Progenitor cell of endocrine pancreas (in vitro differentiated cells): Measurements from ENCODE around the gene ZGPAT. TPM values are rescaled to one million over a fixed set of nuclear protein-coding genes. Genes with fewer than 3 reads are reported as not detected.

Experiments
- DNase-seq: peaks from one replicate; pipeline ENCODE4 v3.0.0; 2021; ENCODE audit warnings: low spot score; ENCODE audit not compliant: unreplicated experiment
- H3K27ac Mint-ChIP-seq: 2 replicates; pipeline ENCODE4 v1.8.0; 2021; ENCODE audit warnings: mild to moderate bottlenecking, moderate library complexity, mixed read lengths
- H3K27me3 Mint-ChIP-seq: 2 replicates; pipeline ENCODE4 v1.8.0; 2021; ENCODE audit warnings: mixed read lengths
- H3K36me3 Mint-ChIP-seq: 2 replicates; pipeline ENCODE4 v1.8.0; 2022; ENCODE audit warnings: mixed read lengths; ENCODE audit not compliant: insufficient read depth
- H3K4me1 Mint-ChIP-seq: 2 replicates; pipeline ENCODE4 v1.8.0; 2021; ENCODE audit warnings: low read depth, mixed read lengths
- H3K4me3 Mint-ChIP-seq: 2 replicates; pipeline ENCODE4 v1.8.0; 2021; ENCODE audit warnings: low read depth, mild to moderate bottlenecking, moderate library complexity, mixed read lengths
- H3K9me3 Mint-ChIP-seq: 2 replicates; pipeline ENCODE4 v1.8.0; 2021; ENCODE audit warnings: low read depth, mixed read lengths
- CTCF ChIP-seq: fragments of 200-600 bp; sonication (generic); IDR thresholded peaks from one replicate; pipeline ENCODE4 v1.5.0; 2021; ENCODE audit warnings: antibody characterized with exemption, mild to moderate bottlenecking; ENCODE audit not compliant: unreplicated experiment
- total RNA-seq: library from RNA; stranded (reverse); gene quantifications from 2 replicates; pipeline ENCODE4 v1.2.1, GENCODE V29; 2021

The ZGPAT gene
- total RNA-seq, 1 donor from 2014 or later: 38.5 TPM

- Mint-ChIP-seq H3K9me3 (no peaks in the 10 kb centered on the region), H3K36me3 (peaks cover 8% of the 10 kb centered on the region), H3K27me3 (no peaks in the 10 kb centered on the region), H3K27ac (peak overlapping the region; percentile 82), H3K4me3 (no peak overlapping the region), H3K4me1 (no peaks in the 10 kb centered on the region)
- TF ChIP-seq CTCF: no peak
- no peak for DNase-seq
Measured at GRCh38 chr20:63756648-63756991, 48.8 kb downstream of the ZGPAT start.

- peaks cover 7% of the 10 kb centered on the region for H3K36me3 Mint-ChIP-seq
- no peak overlapping the region for H3K4me3 Mint-ChIP-seq
- peaks cover 1% of the 10 kb centered on the region for H3K4me1 Mint-ChIP-seq
- no peak for DNase-seq
- no peaks in the 10 kb centered on the region for H3K27me3 Mint-ChIP-seq
- H3K9me3 Mint-ChIP-seq: no peaks in the 10 kb centered on the region
- TF ChIP-seq CTCF: no peak
- no peak overlapping the region for H3K27ac Mint-ChIP-seq
Measured at GRCh38 chr20:63758152-63758551, 50.3 kb downstream of the ZGPAT start.

- H3K36me3 Mint-ChIP-seq: peaks cover 7% of the 10 kb centered on the region
- no peaks in the 10 kb centered on the region for H3K9me3 Mint-ChIP-seq
- no peak overlapping the region for H3K4me3 Mint-ChIP-seq
- no peaks in the 10 kb centered on the region for H3K27me3 Mint-ChIP-seq
- peaks cover 1% of the 10 kb centered on the region for H3K4me1 Mint-ChIP-seq
- no peak overlapping the region for H3K27ac Mint-ChIP-seq
- no peak for TF ChIP-seq CTCF
- DNase-seq: no peak
Measured at GRCh38 chr20:63759377-63759901, 51.6 kb downstream of the ZGPAT start.

GRCh38 chr20:63765082-63765873 lies 57.4 kb downstream of the ZGPAT start:
- no peak for TF ChIP-seq CTCF
- H3K4me3 Mint-ChIP-seq: no peak overlapping the region
- H3K27me3 Mint-ChIP-seq: no peaks in the 10 kb centered on the region
- DNase-seq: no peak
- no peaks in the 10 kb centered on the region for H3K9me3 Mint-ChIP-seq
- peak overlapping the region; percentile 12 for H3K27ac Mint-ChIP-seq
- H3K4me1 Mint-ChIP-seq: peaks cover 1% of the 10 kb centered on the region
- peaks cover 10% of the 10 kb centered on the region for H3K36me3 Mint-ChIP-seq

- Mint-ChIP-seq H3K9me3 (no peaks in the 10 kb centered on the region), H3K4me1 (peaks cover 1% of the 10 kb centered on the region), H3K4me3 (no peak overlapping the region), H3K27ac (no peak overlapping the region), H3K27me3 (no peaks in the 10 kb centered on the region), H3K36me3 (peaks cover 9% of the 10 kb centered on the region)
- no peak for TF ChIP-seq CTCF
- no peak for DNase-seq
Measured at GRCh38 chr20:63765902-63766301, 58.1 kb downstream of the ZGPAT start.
